Activated T-cell treated with anti-CD3 and anti-CD28 coated beads, Interleukin-2, amount 50 U/mL, for 72 hours (primary cell): ENCODE results near the gene GCHFR. TPM values are rescaled to one million over a fixed set of nuclear protein-coding genes. Genes with fewer than 3 reads are reported as not detected.

Experiments
- ATAC-seq, 2 donors: fragments of 150-1000 bp; cut with Tn5 transposase; replicated peaks in 1 of 2; 2 replicates each; pipeline ENCODE4 v1.10.0; 2021; ENCODE audit warnings: moderate library complexity in 2 of 2, mild to moderate bottlenecking in 1 of 2
- DNase-seq, 2 donors: peaks; one replicate each; pipeline ENCODE4 v3.0.0; 2021 to 2022; ENCODE audit warnings: mixed read lengths in 1 of 2
- H3K27ac Mint-ChIP-seq: one replicate; pipeline ENCODE4 v1.8.0; 2022; ENCODE audit warnings: mild to moderate bottlenecking, moderate library complexity, mixed read lengths
- H3K27me3 Mint-ChIP-seq: one replicate; pipeline ENCODE4 v1.8.0; 2022; ENCODE audit warnings: low read depth, mixed read lengths
- H3K36me3 Mint-ChIP-seq, 2 donors: one replicate each; pipeline ENCODE4 v1.8.0; 2022; ENCODE audit warnings: mixed read lengths in 2 of 2, mild to moderate bottlenecking in 1 of 2; ENCODE audit not compliant: insufficient read depth in 2 of 2
- H3K4me1 Mint-ChIP-seq: one replicate; pipeline ENCODE4 v1.8.0; 2022; ENCODE audit warnings: low read depth, mixed read lengths
- H3K4me3 Mint-ChIP-seq, 2 donors: one replicate each; pipeline ENCODE4 v1.8.0; 2022; ENCODE audit warnings: mild to moderate bottlenecking in 2 of 2, mixed read lengths in 2 of 2, moderate library complexity in 2 of 2
- H3K9me3 Mint-ChIP-seq, 2 donors: one replicate each; pipeline ENCODE4 v1.8.0; 2022; ENCODE audit warnings: mixed read lengths in 2 of 2
- total RNA-seq, 2 donors: library from RNA; stranded (reverse); gene quantifications; one replicate each; pipeline ENCODE4 v1.2.3, GENCODE V29; 2022

The GCHFR gene
- total RNA-seq, 2 donors from 2014 or later, result 40.9 to 44.8 TPM

GRCh38 chr15:40773902-40774301, 10.0 kb downstream of the GCHFR start:
- Mint-ChIP-seq H3K4me1 (peaks cover 23% of the 10 kb centered on the region), H3K4me3 (no peak overlapping the region), H3K36me3 (peaks cover 2 to 3% of the 10 kb centered on the region in 2 donors), H3K9me3 (no peaks in the 10 kb centered on the region), H3K27me3 (no peaks in the 10 kb centered on the region), H3K27ac (no peak overlapping the region)
- ATAC-seq, result no peak
- DNase-seq, result no peak

- Mint-ChIP-seq H3K4me3 (no peak overlapping the region), H3K4me1 (peaks cover 12% of the 10 kb centered on the region), H3K36me3 (peaks cover 2 to 7% of the 10 kb centered on the region in 2 donors), H3K27ac (no peak overlapping the region), H3K27me3 (no peaks in the 10 kb centered on the region), H3K9me3 (no peaks in the 10 kb centered on the region)
- DNase-seq, result no peak
- ATAC-seq, result no peak
Measured at GRCh38 chr15:40775007-40775406, 11.1 kb downstream of the GCHFR start.

GRCh38 chr15:40775740-40776536, 12.1 kb downstream of the GCHFR start:
- Mint-ChIP-seq H3K9me3 (no peaks in the 10 kb centered on the region), H3K27ac (no peak overlapping the region), H3K36me3 (peaks cover 2 to 7% of the 10 kb centered on the region in 2 donors), H3K4me1 (peaks cover 8% of the 10 kb centered on the region), H3K4me3 (no peak overlapping the region), H3K27me3 (no peaks in the 10 kb centered on the region)
- no peak for DNase-seq
- peak in 1 of 2 donors; percentile 4 for ATAC-seq

- peak; percentile 44 to 64 for DNase-seq
- no peak overlapping the region for H3K27ac Mint-ChIP-seq
- H3K4me1 Mint-ChIP-seq, result peaks cover 8% of the 10 kb centered on the region
- no peaks in the 10 kb centered on the region for H3K9me3 Mint-ChIP-seq
- no peaks in the 10 kb centered on the region for H3K27me3 Mint-ChIP-seq
- peak; percentile 91 to 92 for ATAC-seq
- H3K36me3 Mint-ChIP-seq, result peaks cover 2 to 7% of the 10 kb centered on the region in 2 donors
- no peak overlapping the region for H3K4me3 Mint-ChIP-seq
Measured at GRCh38 chr15:40776537-40777141, 12.8 kb downstream of the GCHFR start.

GRCh38 chr15:40782609-40783227, 18.9 kb downstream of the GCHFR start:
- Mint-ChIP-seq H3K4me3 (no peak overlapping the region), H3K9me3 (no peaks in the 10 kb centered on the region), H3K27ac (peak overlapping the region; percentile 63), H3K27me3 (no peaks in the 10 kb centered on the region), H3K4me1 (peaks cover 16% of the 10 kb centered on the region), H3K36me3 (peaks cover 0 to 4% of the 10 kb centered on the region in 2 donors)
- DNase-seq, result peak; percentile 82 to 84
- ATAC-seq, result peak; percentile 94 to 96

GRCh38 chr15:40785164-40785563, 21.3 kb downstream of the GCHFR start:
- Mint-ChIP-seq H3K4me3 (no peak overlapping the region), H3K9me3 (no peaks in the 10 kb centered on the region), H3K27me3 (no peaks in the 10 kb centered on the region), H3K36me3 (peaks cover 0 to 3% of the 10 kb centered on the region in 2 donors), H3K4me1 (peaks cover 30% of the 10 kb centered on the region), H3K27ac (no peak overlapping the region)
- ATAC-seq (no peak), DNase-seq (no peak)

- DNase-seq (no peak), ATAC-seq (no peak)
- H3K27me3 Mint-ChIP-seq, result no peaks in the 10 kb centered on the region
- H3K27ac Mint-ChIP-seq, result no peak overlapping the region
- no peak overlapping the region for H3K4me3 Mint-ChIP-seq
- peaks cover 30% of the 10 kb centered on the region for H3K4me1 Mint-ChIP-seq
- no peaks in the 10 kb centered on the region for H3K9me3 Mint-ChIP-seq
- peaks cover 0 to 3% of the 10 kb centered on the region in 2 donors for H3K36me3 Mint-ChIP-seq
Measured at GRCh38 chr15:40785814-40786213, 21.9 kb downstream of the GCHFR start.

- Mint-ChIP-seq H3K4me1 (peaks cover 30% of the 10 kb centered on the region), H3K27ac (peak overlapping the region; percentile 81), H3K4me3 (peak overlapping the region; percentile 4 to 59), H3K27me3 (no peaks in the 10 kb centered on the region), H3K9me3 (no peaks in the 10 kb centered on the region), H3K36me3 (peaks cover 0 to 5% of the 10 kb centered on the region in 2 donors)
- ATAC-seq, result peak; percentile 82 to 85
- DNase-seq, result peak; percentile 59 to 66
Measured at GRCh38 chr15:40787344-40787841, 23.5 kb downstream of the GCHFR start.

GRCh38 chr15:40787991-40788390, 24.1 kb downstream of the GCHFR start:
- H3K4me3 Mint-ChIP-seq, result peak overlapping the region in 1 of 2 donors; percentile 59
- no peaks in the 10 kb centered on the region for H3K9me3 Mint-ChIP-seq
- no peaks in the 10 kb centered on the region for H3K27me3 Mint-ChIP-seq
- no peak for DNase-seq
- H3K4me1 Mint-ChIP-seq, result peaks cover 30% of the 10 kb centered on the region
- ATAC-seq, result peak; percentile 23 to 30
- H3K36me3 Mint-ChIP-seq, result peaks cover 0 to 5% of the 10 kb centered on the region in 2 donors
- H3K27ac Mint-ChIP-seq, result peak overlapping the region; percentile 81

- Mint-ChIP-seq H3K27me3 (no peaks in the 10 kb centered on the region), H3K27ac (no peak overlapping the region), H3K4me1 (peaks cover 39% of the 10 kb centered on the region), H3K9me3 (no peaks in the 10 kb centered on the region), H3K36me3 (peaks cover 4 to 7% of the 10 kb centered on the region in 2 donors), H3K4me3 (no peak overlapping the region)
- no peak for ATAC-seq
- DNase-seq, result no peak
Measured at GRCh38 chr15:40789119-40789518, 25.3 kb downstream of the GCHFR start.

- DNase-seq, result no peak
- no peak for ATAC-seq
- H3K4me1 Mint-ChIP-seq, result peaks cover 40% of the 10 kb centered on the region
- no peaks in the 10 kb centered on the region for H3K9me3 Mint-ChIP-seq
- H3K27ac Mint-ChIP-seq, result no peak overlapping the region
- H3K27me3 Mint-ChIP-seq, result no peaks in the 10 kb centered on the region
- peaks cover 4 to 7% of the 10 kb centered on the region in 2 donors for H3K36me3 Mint-ChIP-seq
- H3K4me3 Mint-ChIP-seq, result no peak overlapping the region
Measured at GRCh38 chr15:40789999-40790398, 26.1 kb downstream of the GCHFR start.

GRCh38 chr15:40790718-40791117, 26.9 kb downstream of the GCHFR start:
- Mint-ChIP-seq H3K9me3 (no peaks in the 10 kb centered on the region), H3K36me3 (peaks cover 4 to 7% of the 10 kb centered on the region in 2 donors), H3K27ac (no peak overlapping the region), H3K27me3 (no peaks in the 10 kb centered on the region), H3K4me1 (peaks cover 40% of the 10 kb centered on the region), H3K4me3 (no peak overlapping the region)
- DNase-seq (no peak), ATAC-seq (no peak)

GRCh38 chr15:40792394-40792793, 28.5 kb downstream of the GCHFR start:
- no peak for DNase-seq
- peaks cover 28% of the 10 kb centered on the region for H3K4me1 Mint-ChIP-seq
- H3K27ac Mint-ChIP-seq, result no peak overlapping the region
- H3K27me3 Mint-ChIP-seq, result no peaks in the 10 kb centered on the region
- no peak overlapping the region for H3K4me3 Mint-ChIP-seq
- ATAC-seq, result no peak
- peaks cover 4 to 7% of the 10 kb centered on the region in 2 donors for H3K36me3 Mint-ChIP-seq
- H3K9me3 Mint-ChIP-seq, result no peaks in the 10 kb centered on the region
